ENCODE results near the gene MORC3.
"Not testable (repeated sequence)": the region's sequence is repeated elsewhere in the genome, so short reads cannot be mapped to it uniquely, and the experiment has no call there.

The MORC3 gene

GRCh38 chr21:36385233-36386030 is 65.4 kb downstream of the MORC3 start, which contains the start of gene CHAF1B:
CHAF1B (plus strand) TSS chr21:36385392; CDS start chr21:36386137, 745 bp downstream.
- DNase-seq, result peak; percentile 93

GRCh38 chr21:36386031-36386642 is 66.1 kb downstream of the MORC3 start:
- no peak for DNase-seq

- DNase-seq, result peak; percentile 19
Observed at GRCh38 chr21:36388096-36388495, 68.1 kb downstream of the MORC3 start.

DNA sequence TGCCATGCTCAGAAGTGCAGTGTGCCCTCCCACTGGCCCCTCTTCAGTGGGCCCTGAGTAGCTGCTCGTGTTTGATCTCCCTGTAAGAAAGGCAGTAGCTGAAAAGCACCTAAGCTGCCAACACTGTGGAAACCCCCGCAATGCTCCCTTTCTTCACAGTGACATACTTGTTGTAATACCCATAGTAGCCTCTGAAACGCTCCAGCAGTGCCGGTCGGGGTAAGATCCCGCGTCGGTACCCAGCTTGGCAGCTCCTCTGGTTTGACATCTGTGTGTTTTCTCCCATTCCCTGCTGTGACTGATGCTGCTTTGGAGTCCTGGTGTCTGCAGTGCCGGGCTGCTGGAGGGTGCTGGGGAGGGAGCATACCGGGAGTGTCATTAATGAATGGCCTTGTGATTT is 68.8 kb downstream of the MORC3 start:
- peak; percentile 81 for DNase-seq

- DNase-seq, result not testable (repeated sequence)
Observed at GRCh38 chr21:36391649-36392048, 71.7 kb downstream of the MORC3 start.

DNA sequence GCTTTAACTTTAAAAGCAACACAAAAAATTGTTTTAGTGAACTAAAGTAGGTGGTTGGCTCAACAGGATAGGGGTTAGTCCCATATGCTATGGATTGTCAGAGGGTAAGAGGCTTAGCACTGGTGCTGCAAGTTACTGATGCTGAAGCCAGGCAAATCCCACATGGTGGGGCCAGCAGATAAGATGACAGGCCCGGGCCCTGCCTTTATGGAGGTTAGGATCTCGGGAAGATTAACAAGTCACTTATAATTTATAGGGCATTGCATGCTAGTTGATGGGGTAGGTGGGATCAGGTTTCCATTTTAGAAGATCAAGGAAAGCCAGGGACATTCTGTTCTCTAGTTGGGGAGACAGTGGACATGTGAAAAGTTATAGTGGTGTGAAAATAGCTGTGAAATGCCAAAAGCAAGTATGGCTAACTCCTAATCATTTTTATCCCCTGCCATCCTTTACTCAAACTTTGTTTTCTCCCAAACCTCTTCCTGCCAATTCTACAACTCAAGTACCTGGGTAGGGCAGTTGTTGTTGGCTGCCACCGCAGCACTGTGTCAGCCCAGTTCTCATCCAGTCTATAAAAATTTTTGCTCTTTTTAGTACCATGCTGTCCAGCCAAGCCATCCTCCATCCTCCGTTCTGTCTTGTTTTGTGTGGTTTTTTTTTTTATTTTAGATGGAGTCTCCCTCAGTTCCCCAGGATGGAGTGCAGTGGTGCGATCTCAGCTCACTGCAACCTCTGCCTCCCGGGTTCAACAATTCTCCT is 75.5 kb downstream of the MORC3 start:
- DNase-seq, result no peak

DNA sequence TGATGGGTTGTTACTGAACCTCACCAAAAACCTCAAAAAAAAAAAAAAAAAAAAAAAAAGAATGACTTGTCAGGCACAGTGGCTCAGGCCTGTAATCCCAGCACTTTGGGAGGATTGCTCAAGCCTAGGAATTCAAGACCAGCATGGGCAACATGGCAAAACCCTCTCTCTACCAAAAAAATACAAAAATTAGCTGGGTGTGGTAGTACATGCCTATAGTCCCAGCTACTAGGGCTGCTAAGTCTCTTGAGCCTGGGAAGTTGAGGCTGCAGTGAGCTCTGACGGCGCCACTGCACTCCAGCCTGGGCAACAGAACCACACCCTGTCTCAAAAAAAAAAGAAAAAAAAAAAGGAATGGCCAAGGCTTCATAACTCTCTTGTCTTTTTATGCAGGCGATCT is 76.3 kb downstream of the MORC3 start:
- DNase-seq, result no peak

DNA sequence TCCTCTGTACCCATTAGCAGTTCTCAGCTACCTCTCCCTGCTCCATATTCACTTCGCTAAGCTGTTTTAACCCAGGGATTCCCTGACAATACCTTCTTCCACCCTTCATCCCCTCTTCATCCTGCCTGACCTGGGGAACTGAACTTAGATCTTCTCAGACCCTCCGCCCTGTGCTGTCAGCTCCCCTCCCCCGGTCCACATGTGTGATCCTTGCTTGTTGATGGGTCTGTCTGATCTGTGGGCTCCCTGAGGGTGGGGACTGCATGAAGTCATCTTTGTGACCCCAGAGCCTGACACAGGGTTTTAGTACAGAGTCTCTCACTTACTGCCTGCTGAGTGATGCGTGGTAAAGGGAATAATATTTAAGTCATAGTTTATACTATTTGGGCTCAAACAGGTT is 77.0 kb downstream of the MORC3 start:
- no peak for DNase-seq

GRCh38 chr21:36397606-36398005 is 77.6 kb downstream of the MORC3 start:
- no peak for DNase-seq

DNA sequence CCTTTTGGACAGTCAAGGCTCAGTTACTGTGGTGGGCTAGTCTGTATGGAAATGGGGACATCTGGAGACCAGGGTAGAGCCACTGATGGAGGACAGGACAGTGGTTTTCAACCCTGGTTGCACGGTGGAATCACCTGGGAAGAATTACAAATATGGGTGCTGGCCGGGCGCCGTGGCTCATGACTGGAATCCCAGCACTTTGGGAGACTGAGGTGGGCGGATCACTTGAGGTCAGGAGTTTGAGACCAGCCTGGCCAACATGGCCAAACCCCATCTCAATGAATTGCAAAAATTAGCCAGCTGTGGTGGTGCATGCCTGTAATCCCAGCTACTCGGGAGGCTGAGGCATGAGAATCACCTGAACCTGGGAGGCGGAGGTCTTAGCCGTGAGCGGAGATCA is 79.7 kb downstream of the MORC3 start:
- DNase-seq, result not testable (repeated sequence)

- no peak for DNase-seq
Observed at GRCh38 chr21:36400719-36401118, 80.7 kb downstream of the MORC3 start.

DNA sequence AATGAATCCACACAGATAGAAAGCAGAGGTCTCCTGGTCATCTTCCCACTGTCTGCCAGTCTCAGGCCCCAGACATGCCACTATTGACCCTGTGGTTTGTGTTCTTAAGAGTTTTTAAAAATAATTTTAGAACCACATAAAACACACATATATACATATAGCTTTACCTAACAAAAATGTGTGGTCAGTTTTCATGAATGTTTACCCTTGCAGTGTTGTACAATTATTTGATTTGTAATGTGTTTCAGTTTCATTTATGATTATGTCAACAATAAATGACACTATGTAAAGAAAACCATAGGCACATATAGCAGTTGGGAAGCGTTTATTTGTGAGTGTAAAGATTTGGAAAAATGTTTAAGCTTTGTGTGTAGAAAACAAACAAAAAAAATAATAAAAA is 82.3 kb downstream of the MORC3 start:
- DNase-seq, result no peak

DNA sequence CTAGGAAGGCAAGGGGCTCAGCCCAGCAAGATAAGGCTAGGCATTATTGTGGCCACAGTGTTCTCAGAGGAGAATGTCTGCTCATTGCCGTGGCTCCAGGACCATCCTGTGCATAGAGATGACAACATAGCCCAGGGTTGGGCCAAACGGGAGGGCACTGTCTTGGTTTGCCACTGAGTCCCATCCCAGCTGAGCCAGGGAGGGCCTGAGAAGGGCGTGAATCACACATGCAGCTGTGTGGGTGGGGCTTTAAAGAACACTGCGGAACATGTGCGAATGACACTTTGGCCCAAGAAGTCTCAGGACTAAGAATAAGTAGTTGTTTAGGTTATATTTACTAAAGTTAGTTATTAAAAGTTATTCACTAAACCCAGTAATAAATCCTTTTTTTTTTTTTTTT is 83.7 kb downstream of the MORC3 start:
- no peak for DNase-seq

DNA sequence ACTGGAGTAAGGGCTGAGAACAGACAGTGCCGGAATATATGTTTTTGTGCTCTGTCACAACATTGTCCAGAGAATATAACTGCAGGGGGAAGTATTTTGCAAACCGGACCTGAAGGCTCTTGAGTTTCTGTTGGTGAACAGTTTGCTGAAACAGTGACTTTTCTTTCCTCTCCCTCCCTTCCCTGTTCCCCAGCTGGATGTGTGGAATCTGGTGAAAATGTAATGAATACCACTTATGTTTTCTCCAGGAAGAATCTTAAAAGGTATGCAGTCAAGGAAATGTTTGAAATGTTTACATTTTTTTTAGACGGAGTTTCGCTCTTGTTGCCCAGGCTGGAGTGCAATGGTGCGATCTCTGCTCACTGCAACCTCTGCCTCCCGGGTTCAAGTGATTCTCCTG is 88.6 kb downstream of the MORC3 start:
- DNase-seq, result no peak

DNA sequence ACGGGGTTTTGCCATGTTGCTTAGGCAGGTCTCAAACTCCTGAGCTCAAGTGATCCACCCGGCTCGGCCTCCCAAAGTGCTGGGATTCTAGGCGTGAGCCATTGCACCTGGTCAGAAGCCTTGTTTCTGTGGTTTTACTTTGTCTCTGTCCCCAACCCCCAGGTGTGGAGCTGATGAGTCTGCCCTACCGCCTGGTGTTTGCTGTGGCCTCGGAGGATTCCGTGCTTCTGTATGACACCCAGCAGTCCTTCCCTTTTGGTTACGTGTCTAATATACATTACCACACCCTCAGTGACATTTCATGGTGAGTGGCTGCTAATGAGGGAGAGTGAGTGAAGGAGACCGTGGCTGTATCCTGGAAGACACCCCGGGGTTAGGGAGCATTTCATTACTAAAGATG is 91.3 kb downstream of the MORC3 start:
- no peak for DNase-seq

GRCh38 chr21:36412916-36413315 is 92.9 kb downstream of the MORC3 start:
- DNase-seq, result no peak

DNA sequence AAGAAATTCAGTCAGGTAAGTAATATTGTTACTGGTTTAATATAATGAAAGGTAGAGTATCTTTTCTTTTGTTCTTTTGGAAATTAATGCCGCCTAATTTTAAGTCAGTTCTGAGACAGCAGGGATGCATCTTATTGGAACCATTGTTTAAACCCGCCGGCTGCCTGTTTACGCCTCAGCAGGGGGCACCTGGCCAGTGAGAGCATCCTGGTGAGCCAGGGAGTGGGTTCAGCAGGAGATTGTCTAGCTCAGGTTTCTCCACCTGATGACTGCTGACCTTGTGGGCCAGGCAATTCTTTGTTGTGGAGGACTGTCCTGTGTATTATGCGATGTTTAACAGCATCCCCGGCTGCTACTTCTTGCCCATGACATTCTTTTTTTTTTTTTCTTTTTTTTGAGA is 95.4 kb downstream of the MORC3 start:
- peak; percentile 93 for DNase-seq

DNA sequence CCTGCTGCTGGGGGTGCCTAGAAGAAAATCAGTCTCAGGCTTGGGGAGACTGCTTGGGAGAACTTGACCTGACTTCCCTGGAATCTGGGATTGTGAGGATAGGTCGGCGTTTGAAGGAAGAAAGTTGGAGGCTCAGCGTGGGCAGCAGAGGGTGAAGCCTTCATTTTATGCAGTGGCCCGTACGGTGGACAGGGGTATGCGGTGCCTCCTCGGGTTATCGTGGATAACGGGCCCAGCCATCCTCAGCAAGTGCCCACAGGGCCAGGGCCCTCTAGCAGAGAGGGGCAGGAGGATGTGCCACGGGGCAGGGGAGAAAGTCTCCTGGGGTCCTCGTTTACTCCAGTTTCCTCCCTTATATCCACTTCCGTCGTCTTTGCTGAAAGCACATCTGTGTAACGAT is 99.2 kb downstream of the MORC3 start:
- no peak for DNase-seq

GRCh38 chr21:36419996-36420395 is 100.0 kb downstream of the MORC3 start:
- peak; percentile 80 for DNase-seq

DNA sequence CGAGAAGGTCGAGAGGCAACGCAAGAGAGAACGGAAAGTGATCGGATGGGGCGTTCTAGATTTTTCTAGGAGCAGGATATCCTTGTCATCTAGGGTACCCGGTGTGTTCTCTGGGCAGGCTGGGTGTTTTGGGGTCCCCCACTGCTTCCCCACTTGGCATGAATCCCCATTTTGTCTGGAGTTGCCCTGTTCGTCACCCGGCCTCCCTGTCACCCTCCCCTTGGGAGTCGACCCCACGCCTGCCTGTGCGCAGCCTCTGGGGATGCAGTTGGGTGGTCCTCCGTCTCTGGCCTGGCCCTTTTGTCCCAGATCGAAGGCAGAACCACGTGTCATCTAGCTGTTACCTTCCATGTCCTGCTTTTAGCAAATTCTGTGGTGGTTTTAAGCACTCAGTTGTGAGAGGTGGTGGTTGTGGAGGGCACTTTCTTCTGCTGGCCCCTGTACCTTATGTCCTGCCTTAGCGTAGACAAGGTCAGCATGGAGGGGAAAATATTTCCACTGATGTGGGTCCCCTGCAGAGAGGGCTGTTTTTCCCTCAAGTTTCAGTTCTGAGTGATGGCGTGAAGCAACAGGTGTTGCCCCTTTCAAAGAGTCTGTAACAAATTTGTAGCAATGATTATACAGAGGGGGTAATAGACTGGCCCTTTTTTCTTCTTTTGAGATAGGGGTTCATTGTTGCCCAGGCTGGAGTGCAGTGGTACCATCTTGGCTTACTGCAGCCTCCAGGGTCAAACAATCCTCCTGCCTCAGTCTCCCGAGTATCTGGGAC is 100.8 kb downstream of the MORC3 start:
- no peak for DNase-seq

GRCh38 chr21:36422279-36423098 is 102.5 kb downstream of the MORC3 start:
- peak; percentile 68 for DNase-seq

- DNase-seq, result no peak
Observed at GRCh38 chr21:36423771-36424433, 103.9 kb downstream of the MORC3 start.

Data from NCI-H69 (cell line).